H1 (cell line): ENCODE data around the gene ABCD1. TPM values are rescaled to one million over a fixed set of nuclear protein-coding genes. Genes with fewer than 3 reads are reported as not detected.

Experiments used
- CTCF ChIA-PET: fragments of 300-600 bp; sonication (Branson Sonifier 250); formaldehyde crosslinking; loops from one replicate; lab custom pipeline; 2021; ENCODE audit not compliant: partially characterized antibody; lab: Charles Lee
- POLR2A ChIA-PET: fragments of 300-600 bp; sonication (Branson Sonifier 250); formaldehyde crosslinking; loops from one replicate; lab custom pipeline; 2021; ENCODE audit warnings: inconsistent platforms; ENCODE audit not compliant: partially characterized antibody; lab: Charles Lee
- DNase-seq, 2 experiments: peaks; one replicate each; pipeline versions ENCODE4 v3.0.0 to v3.0.0-alpha.2; 2010 to 2022; ENCODE audit warnings: low spot score in 2 of 2, low read depth in 1 of 2, mixed read lengths in 1 of 2
- FAIRE-seq: peaks from 2 replicates; lab custom pipeline; 2011; peaks lifted over from hg19 to GRCh38; lab: Jason Lieb, UNC
- H2AFZ ChIP-seq: 2 replicates; pipeline ENCODE4 v1.8.1; 2012; ENCODE audit warnings: low read length, inconsistent platforms
- H2AK5ac ChIP-seq: 2 replicates; pipeline ENCODE4 v1.6.1; 2013; ENCODE audit warnings: low read depth, low read length
- H2BK120ac ChIP-seq: replicated peaks from 2 replicates; pipeline ENCODE3; 2013; ENCODE audit warnings: low read depth, low read length, inconsistent platforms
- H2BK12ac ChIP-seq: 2 replicates; pipeline ENCODE4 v1.6.1; 2013; ENCODE audit warnings: low read depth, low read length
- H2BK15ac ChIP-seq: 2 replicates; pipeline ENCODE4 v1.6.1; 2013; ENCODE audit warnings: low read length
- H2BK20ac ChIP-seq: 2 replicates; pipeline ENCODE4 v1.6.1; 2013; ENCODE audit warnings: low read length
- H2BK5ac ChIP-seq: 2 replicates; pipeline ENCODE4 v1.6.1; 2013; ENCODE audit warnings: low read depth, low read length
- H3K14ac ChIP-seq: 2 replicates; pipeline ENCODE4 v1.6.1; 2013; ENCODE audit warnings: inconsistent platforms; ENCODE audit not compliant: insufficient read length
- H3K18ac ChIP-seq: 2 replicates; pipeline ENCODE4 v1.6.1; 2013; ENCODE audit warnings: low read length; ENCODE audit errors: extremely low read depth
- H3K23ac ChIP-seq: 2 replicates; pipeline ENCODE4 v1.6.1; 2013; ENCODE audit warnings: inconsistent platforms; ENCODE audit not compliant: insufficient read length
- H3K23me2 ChIP-seq: 2 replicates; pipeline ENCODE4 v1.6.1; 2013; ENCODE audit warnings: low read depth, low read length
- H3K27ac ChIP-seq: 2 replicates; pipeline ENCODE4 v1.6.1; 2011; ENCODE audit warnings: low read depth, low read length, inconsistent platforms
- H3K27me3 ChIP-seq, 4 experiments: replicated peaks in 1 of 4; 1 replicate in 1 of 4; 2 replicates in 3 of 4; pipeline versions ENCODE4 v1.6.1 to v1.8.1; 2011 to 2013; ENCODE audit warnings: low read length in 3 of 4, mild to moderate bottlenecking in 3 of 4, inconsistent platforms in 2 of 4, mixed read lengths in 2 of 4, moderate library complexity in 1 of 4; ENCODE audit not compliant: control insufficient read depth in 3 of 4, insufficient read depth in 3 of 4; ENCODE audit errors: extremely low read depth in 1 of 4
- H3K36me3 ChIP-seq, 4 experiments: 2 replicates each; pipeline versions ENCODE4 v1.6.1 to v1.8.1; 2011 to 2013; ENCODE audit warnings: mild to moderate bottlenecking in 4 of 4, low read length in 3 of 4, moderate library complexity in 2 of 4, control low read depth in 1 of 4, inconsistent platforms in 1 of 4; ENCODE audit not compliant: insufficient read depth in 4 of 4, control insufficient read depth in 2 of 4
- H3K4ac ChIP-seq: replicated peaks from 2 replicates; pipeline ENCODE3; 2013; ENCODE audit warnings: low read length, low read depth, mixed read lengths, inconsistent platforms; ENCODE audit not compliant: insufficient read length
- H3K4me1 ChIP-seq, 4 experiments: replicated peaks in 1 of 4; 1 replicate in 1 of 4; 2 replicates in 3 of 4; pipeline versions ENCODE4 v1.6.1 to v1.8.1; 2011 to 2013; ENCODE audit warnings: low read length in 3 of 4, inconsistent platforms in 2 of 4, mixed read lengths in 1 of 4; ENCODE audit not compliant: insufficient read depth in 4 of 4, control insufficient read depth in 3 of 4
- H3K4me2 ChIP-seq, 2 experiments: 2 replicates each; pipeline versions ENCODE4 v1.6.1 to v1.8.1; 2011 to 2013; ENCODE audit warnings: low read depth in 2 of 2, low read length in 2 of 2, control low read depth in 1 of 2, inconsistent platforms in 1 of 2, mild to moderate bottlenecking in 1 of 2; ENCODE audit not compliant: insufficient read depth in 1 of 2
- H3K4me3 ChIP-seq, 4 experiments: fragments of 200-600, 300-600 bp in 1 of 4; sonication (generic), shearing (Covaris generic), sonication (Bioruptor Twin) in 1 of 4; 2 replicates each; pipeline versions ENCODE4 v1.5.1 to v1.8.1; 2011 to 2016; ENCODE audit warnings: low read length in 4 of 4, low read depth in 3 of 4, control low read depth in 2 of 4, inconsistent platforms in 2 of 4, mild to moderate bottlenecking in 2 of 4, mixed read lengths in 1 of 4, moderate library complexity in 1 of 4; ENCODE audit not compliant: insufficient read depth in 2 of 4; ENCODE audit errors: extremely low read depth in 1 of 4
- H3K56ac ChIP-seq: replicated peaks from 2 replicates; pipeline ENCODE3; 2013; ENCODE audit warnings: low read depth, mild to moderate bottlenecking, mixed read lengths, low read length, inconsistent platforms; ENCODE audit not compliant: insufficient read length
- H3K79me1 ChIP-seq: 2 replicates; pipeline ENCODE4 v1.6.1; 2013; ENCODE audit warnings: low read depth, low read length, control low read depth
- H3K79me2 ChIP-seq, 2 experiments: 2 replicates each; pipeline versions ENCODE4 v1.6.1 to v1.8.1; 2012 to 2013; ENCODE audit warnings: low read length in 2 of 2, mild to moderate bottlenecking in 2 of 2, inconsistent platforms in 1 of 2; ENCODE audit not compliant: insufficient read depth in 2 of 2, control insufficient read depth in 1 of 2
- H3K9ac ChIP-seq, 4 experiments: replicated peaks in 1 of 4; 1 replicate in 1 of 4; 2 replicates in 3 of 4; pipeline versions ENCODE4 v1.6.1 to v1.8.1; 2011 to 2013; ENCODE audit warnings: low read depth in 3 of 4, low read length in 3 of 4, control low read depth in 2 of 4, mild to moderate bottlenecking in 2 of 4, moderate library complexity in 2 of 4, inconsistent platforms in 1 of 4; ENCODE audit errors: extremely low read depth in 1 of 4
- H3K9me3 ChIP-seq, 2 experiments: 2 replicates each; pipeline versions ENCODE4 v1.6.1 to v1.8.1; 2012 to 2013; ENCODE audit warnings: mild to moderate bottlenecking in 2 of 2, moderate library complexity in 2 of 2, control low read depth in 1 of 2, inconsistent platforms in 1 of 2, low read depth in 1 of 2, low read length in 1 of 2, mixed read lengths in 1 of 2; ENCODE audit not compliant: insufficient read depth in 2 of 2
- H4K20me1 ChIP-seq, 2 experiments: replicated peaks in 1 of 2; 2 replicates each; pipeline versions ENCODE3 to v1.8.1; 2011 to 2013; ENCODE audit warnings: inconsistent platforms in 2 of 2, low read length in 2 of 2, mild to moderate bottlenecking in 1 of 2; ENCODE audit not compliant: insufficient read depth in 2 of 2, control insufficient read depth in 1 of 2
- H4K5ac ChIP-seq: 2 replicates; pipeline ENCODE4 v1.6.1; 2013; ENCODE audit warnings: low read length, low read depth, mixed read lengths, inconsistent platforms; ENCODE audit not compliant: insufficient read length
- H4K8ac ChIP-seq: 2 replicates; pipeline ENCODE4 v1.8.0; 2013; ENCODE audit warnings: mild to moderate bottlenecking, moderate library complexity, low read length, inconsistent platforms; ENCODE audit not compliant: insufficient read depth; ENCODE audit errors: extremely low read depth
- H4K91ac ChIP-seq: replicated peaks from 2 replicates; pipeline ENCODE3; 2013; ENCODE audit warnings: low read length, mixed read lengths, inconsistent platforms; ENCODE audit not compliant: insufficient read length
- ATF2 ChIP-seq: IDR thresholded peaks from 2 replicates; pipeline ENCODE4 v1.6.1; 2012; ENCODE audit warnings: low read length, inconsistent platforms
- EGR1 ChIP-seq: IDR thresholded peaks from 2 replicates; pipeline ENCODE4 v1.6.1; 2011; ENCODE audit warnings: low read depth, low read length, borderline replicate concordance
- EP300 ChIP-seq, 2 experiments: IDR thresholded peaks; 1 replicate in 1 of 2; 2 replicates in 1 of 2; pipeline ENCODE4 v1.6.1; 2011 to 2012; ENCODE audit warnings: low read depth in 2 of 2, low read length in 2 of 2, mild to moderate bottlenecking in 2 of 2, borderline replicate concordance in 1 of 2, inconsistent platforms in 1 of 2, moderate library complexity in 1 of 2
- FOSL1 ChIP-seq: IDR thresholded peaks from 2 replicates; pipeline ENCODE4 v1.6.1; 2011; ENCODE audit warnings: mild to moderate bottlenecking, low read depth, low read length, moderate library complexity; ENCODE audit not compliant: insufficient read depth
- KDM1A ChIP-seq: fragments of 200-600, 300-600 bp; sonication (generic); IDR thresholded peaks from 2 replicates; pipeline ENCODE4 v1.7.1; 2016; ENCODE audit warnings: mild to moderate bottlenecking, low read length, borderline replicate concordance
- RXRA ChIP-seq: IDR thresholded peaks from 2 replicates; pipeline ENCODE4 v1.6.1; 2011; ENCODE audit warnings: low read depth, mild to moderate bottlenecking, low read length, moderate library complexity; ENCODE audit not compliant: insufficient read depth
- SIN3A ChIP-seq, 2 experiments: IDR thresholded peaks in 1 of 2; conservative IDR thresholded peaks in 1 of 2; 2 replicates each; pipeline ENCODE4 v1.6.1; 2011 to 2012; ENCODE audit warnings: low read length in 2 of 2, improper control_type of control experiment in 1 of 2, low read depth in 1 of 2, mild to moderate bottlenecking in 1 of 2
- SP2 ChIP-seq: IDR thresholded peaks from 2 replicates; pipeline ENCODE4 v1.6.1; 2012; ENCODE audit warnings: mild to moderate bottlenecking, low read length, inconsistent platforms
- TAF7 ChIP-seq: optimal IDR thresholded peaks from 2 replicates; pipeline ENCODE3; 2011; ENCODE audit warnings: low read depth, mild to moderate bottlenecking, inconsistent platforms, low read length, moderate library complexity, borderline replicate concordance
- TCF12 ChIP-seq: IDR thresholded peaks from 2 replicates; pipeline ENCODE4 v1.6.1; 2011; ENCODE audit warnings: low read depth, mild to moderate bottlenecking, low read length
- WGBS, 2 experiments: shearing (Covaris generic) in 1 of 2; methylation state at CpG; one replicate each; pipeline versions ENCODE4 v1.1.6 to v1.1.7; 2013 to 2015; ENCODE audit warnings: low lambda C conversion rate in 2 of 2, mixed read lengths in 2 of 2, inconsistent platforms in 1 of 2, low coverage in 1 of 2, missing lambda C conversion rate in 1 of 2; ENCODE audit not compliant: insufficient replicate concordance in 2 of 2, insufficient coverage in 1 of 2, insufficient read length in 1 of 2; ENCODE audit errors: extremely low coverage in 1 of 2, missing lambda C conversion rate in 1 of 2; 5-methylcytosine and 5-hydroxymethylcytosine counted together
- polyA plus RNA-seq, 7 experiments: library from polyadenylated mRNA; depleted of rRNA in 3 of 7; stranded (reverse) in 5 of 7; unstranded in 2 of 7; fragments of >200 nt in 5 of 7; fragments of 200-250 nt in 2 of 7; gene quantifications; 1 replicate in 5 of 7; 2 replicates in 1 of 7; 4 replicates in 1 of 7; pipeline versions ENCODE4 v1.2.1 to v1.2.3, GENCODE V29; 2011 to 2013; ENCODE audit warnings: missing spikeins in 2 of 7, mixed read lengths in 2 of 7
- total RNA-seq: library from RNA; stranded (reverse); fragmentation: NEBNext Ultra II Directional; extraction: Animal tissue kit (Norgen Biotek cat#: 25700); gene quantifications from 2 replicates; pipeline ENCODE4 v1.2.1, GENCODE V29; 2021

The ABCD1 gene
- total and polyA plus RNA-seq, 2 of the 8 experiments (the other 6 are each of a cell fraction or from before 2014, with no cell fraction given), result 3.1 to 6.6 TPM

GRCh38 chrX:153766098-153766817 lies 41.6 kb downstream of the ABCD1 start:
- Histone ChIP-seq H4K91ac (peak overlapping the region; percentile 54), H3K27me3 (no peaks in the 10 kb centered on the region), H4K20me1 (no peaks in the 10 kb centered on the region), H3K36me3 (no peaks in the 10 kb centered on the region), H3K79me2 (no peaks in the 10 kb centered on the region), H3K18ac (peak overlapping the region; percentile 7; the same call in 1 of the 2 replicates), H3K4ac (no peak overlapping the region), H4K5ac (no peak overlapping the region), H3K4me2 (no peak overlapping the region), H3K23ac (no peak overlapping the region), H3K9me3 (no peaks in the 10 kb centered on the region), H3K23me2 (no peaks in the 10 kb centered on the region), H2BK5ac (no peak overlapping the region), H2BK15ac (no peak overlapping the region), H2BK20ac (no peak overlapping the region), H3K14ac (no peak overlapping the region), H2BK120ac (no peak overlapping the region), H3K9ac (no peak overlapping the region), H3K56ac (no peak overlapping the region), H2AK5ac (no peak overlapping the region), H4K8ac (0 out of 2 replicates have a peak overlapping the region, but pooled peaks have one; percentile 14), H3K4me1 (peaks cover 0 to 8% (median 4%) of the 10 kb centered on the region in 4 experiments; a peak in 5 of 7 replicates), H3K79me1 (no peaks in the 10 kb centered on the region), H2BK12ac (peak overlapping the region; percentile 27; the same call in 1 of the 2 replicates), H3K27ac (no peak overlapping the region), H2AFZ (no peak overlapping the region), H3K4me3 (no peak overlapping the region)
- no peak for FAIRE-seq
- WGBS, 2 experiments, result 73% methylated on average over 2 of the region's 21 CpGs; no CpG with 5 or more reads in 1 of the 2 experiments
- POLR2A ChIA-PET, result interaction anchor here (0.7 to 3.0 kb wide), 6 partner anchors 9 to 160 kb away, joined by 3 to 13 read pairs (median 3); partner anchors contain the start of gene ARHGAP4
- no peak for DNase-seq
- CTCF ChIA-PET, result interaction anchor here (0.6 to 2.3 kb wide), 12 partner anchors 12 to 182 kb away, joined by 3 to 7 read pairs (median 4); no protein-coding TSS in a partner anchor
- TF ChIP-seq FOSL1 (no peak), EP300 (IDR thresholded peaks at IDR 0.05; ENCODE audit: borderline replicate concordance in 1 of 2, low read depth in 2 of 2, low read length in 2 of 2) (no peak), SP2 (no peak), SIN3A (conservative IDR thresholded peaks at IDR 0.05 in 1 of 2, IDR thresholded peaks at IDR 0.05 in 1 of 2; ENCODE audit: low read depth in 1 of 2, low read length in 2 of 2) (no peak), TCF12 (no peak), RXRA (no peak), ATF2 (no peak), KDM1A (no peak), EGR1 (no peak), TAF7 (no peak)
